ENCODE results near the gene TRAF3IP1. TPM values are rescaled to one million over a fixed set of nuclear protein-coding genes. Genes with fewer than 3 reads are reported as not detected.

Gene TRAF3IP1
- total and polyA plus RNA-seq, 2 of the 13 experiments (the other 11 are each of a cell fraction or from before 2014, with no cell fraction given) = 4.1 to 12.9 TPM

DNA sequence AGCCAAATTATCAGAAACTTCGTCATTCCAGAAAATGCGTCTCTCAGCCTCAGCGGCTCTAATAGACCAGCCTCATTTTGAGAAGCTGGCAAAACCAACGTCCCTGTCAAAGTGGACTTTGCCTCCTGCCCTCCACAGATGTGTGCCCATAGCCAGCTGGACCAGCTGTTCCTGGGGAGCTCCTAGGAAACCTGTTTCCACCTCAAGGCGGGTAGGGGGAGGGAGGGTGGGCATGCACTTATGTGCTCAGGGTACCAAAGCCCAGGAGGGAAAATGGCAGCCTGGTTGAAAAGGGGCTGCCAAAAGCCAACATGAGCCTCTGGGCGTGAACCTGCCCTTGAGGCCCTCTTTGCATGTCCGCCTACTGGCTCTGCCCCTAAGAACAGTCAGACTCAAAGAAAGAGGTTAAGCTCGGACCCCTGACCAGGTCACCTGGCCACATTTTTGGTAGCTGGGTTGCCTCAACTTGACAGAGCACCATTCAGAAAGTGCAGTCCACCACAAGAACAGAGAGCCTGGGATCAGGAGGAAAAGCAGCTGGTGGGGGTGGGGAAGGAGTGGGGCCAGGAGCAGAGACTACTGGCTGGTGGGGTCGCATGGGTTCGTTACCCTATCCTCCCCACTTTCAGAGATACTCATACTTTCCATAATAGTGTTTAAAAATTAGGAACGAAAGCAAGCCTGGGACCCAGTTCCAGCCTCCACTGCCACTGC is 35.4 kb upstream of the TRAF3IP1 start (continued):
- TF ChIP-seq ZNF232 (CRISPR knock-in tag; IDR thresholded peaks at IDR 0.05; ENCODE audit: borderline replicate concordance) (no peak), ZNF124 (CRISPR knock-in tag; IDR thresholded peaks at IDR 0.05) (no peak), U2AF1 (optimal IDR thresholded peaks at IDR 0.05; ENCODE audit: low read depth, low read length) (no peak), ZNF781 (CRISPR knock-in tag; IDR thresholded peaks at IDR 0.05; ENCODE audit: borderline replicate concordance, not compliant biosample characterization) (no peak), NR2F1 (CRISPR knock-in tag; IDR thresholded peaks at IDR 0.05) (no peak), SP4 (CRISPR knock-in tag; IDR thresholded peaks at IDR 0.05) (peak; percentile 24; the same call in 1 of the 2 replicates)
- TF ChIP-seq, protein P1, sequence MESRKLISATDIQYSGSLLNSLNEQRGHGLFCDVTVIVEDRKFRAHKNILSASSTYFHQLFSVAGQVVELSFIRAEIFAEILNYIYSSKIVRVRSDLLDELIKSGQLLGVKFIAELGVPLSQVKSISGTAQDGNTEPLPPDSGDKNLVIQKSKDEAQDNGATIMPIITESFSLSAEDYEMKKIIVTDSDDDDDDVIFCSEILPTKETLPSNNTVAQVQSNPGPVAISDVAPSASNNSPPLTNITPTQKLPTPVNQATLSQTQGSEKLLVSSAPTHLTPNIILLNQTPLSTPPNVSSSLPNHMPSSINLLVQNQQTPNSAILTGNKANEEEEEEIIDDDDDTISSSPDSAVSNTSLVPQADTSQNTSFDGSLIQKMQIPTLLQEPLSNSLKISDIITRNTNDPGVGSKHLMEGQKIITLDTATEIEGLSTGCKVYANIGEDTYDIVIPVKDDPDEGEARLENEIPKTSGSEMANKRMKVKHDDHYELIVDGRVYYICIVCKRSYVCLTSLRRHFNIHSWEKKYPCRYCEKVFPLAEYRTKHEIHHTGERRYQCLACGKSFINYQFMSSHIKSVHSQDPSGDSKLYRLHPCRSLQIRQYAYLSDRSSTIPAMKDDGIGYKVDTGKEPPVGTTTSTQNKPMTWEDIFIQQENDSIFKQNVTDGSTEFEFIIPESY (CRISPR knock-in tag; IDR thresholded peaks at IDR 0.05) = 0 out of 2 replicates have a peak, but pooled peaks have one; percentile 7

DNA sequence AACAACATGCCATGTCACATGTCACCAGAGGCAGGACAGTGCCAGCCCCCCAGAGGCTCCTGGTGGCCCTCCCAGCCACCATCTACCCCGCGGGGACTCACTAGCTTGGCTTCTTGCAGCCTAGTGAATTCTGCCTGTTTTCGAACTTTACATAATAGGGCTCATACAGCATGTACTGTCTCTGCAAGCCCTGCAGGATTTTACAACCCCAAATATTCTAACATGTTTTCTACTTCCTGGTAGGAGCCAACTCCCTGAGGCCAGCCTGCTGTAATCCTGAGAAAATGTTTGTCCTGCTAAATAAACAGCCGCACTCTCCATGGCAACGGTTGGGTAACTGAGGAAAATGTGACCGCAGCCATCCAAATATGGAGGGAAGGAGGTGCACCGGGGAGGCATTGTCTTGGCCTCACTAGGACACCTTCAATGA is 34.6 kb upstream of the TRAF3IP1 start:
- Histone ChIP-seq H3K4me1 (ENCODE audit: insufficient read depth, low read length) (peaks cover 61% of the 10 kb centered on the region), H4K20me1 (ENCODE audit: insufficient read depth, low read length) (peaks cover 4% of the 10 kb centered on the region; the same call in 1 of the 2 replicates), H3K4me2 (ENCODE audit: low read depth, low read length) (peak overlapping the region; percentile 96), H3K27ac (ENCODE audit: extremely low read length, insufficient read depth, low read length) (peak overlapping the region; percentile 99), H3K9ac (ENCODE audit: insufficient read depth, low read depth, low read length) (peak overlapping the region; percentile 99), H3K27me3 (ENCODE audit: control insufficient read depth in 1 of 2, insufficient read depth in 2 of 2, low read length in 2 of 2) (no peaks in the 10 kb centered on the region; a peak in 1 of 5 replicates), H3K79me2 (ENCODE audit: insufficient read depth, low read length) (peaks cover 73% of the 10 kb centered on the region), H2AFZ (ENCODE audit: low read length) (no peak overlapping the region), H3K4me3 (replicated peaks in 1 of 3; ENCODE audit: insufficient read depth in 1 of 3, low read depth in 2 of 3, low read length in 3 of 3) (peak overlapping the region; percentile 75 to 99 (median 87); a peak in 5 of 6 replicates), H3K36me3 (replicated peaks in 1 of 2; ENCODE audit: control insufficient read depth in 1 of 2, insufficient read depth in 2 of 2, low read length in 2 of 2) (peaks cover 4 to 6% of the 10 kb centered on the region in 2 experiments; a peak in 1 of 5 replicates), H3K9me3 (ENCODE audit: low read length) (no peaks in the 10 kb centered on the region)
- no TSS peak for BruUV-seq (replicated peaks)
- FAIRE-seq = peak; percentile 92
- ChIA-PET CTCF (ENCODE audit: low intra/inter-chr PET ratio, low total read pairs) (interaction anchor here (1.2 kb wide), 2 partner anchors 19 to 29 kb away, joined by 4 to 5 read pairs; no protein-coding TSS in a partner anchor), POLR2A (interaction anchor here (1.0 to 7.3 kb wide), 9 partner anchors 9 to 46 kb away, joined by 3 to 44 read pairs (median 3); no protein-coding TSS in a partner anchor)
- in situ Hi-C loops (cut with HindIII; ENCODE audit: extremely low pct_ligation_motif_present, low pct_unique_long_range_greater_than_20kb) (no loop called here), intact Hi-C loops (cut with micrococcal nuclease; ENCODE audit: unreplicated experiment) (loop anchor here (1.0 to 5.0 kb wide), 3 partner anchors 22 to 223 kb away; partner anchors contain the start of genes SCLY and TRAF3IP1)
- 3% methylated on average over 7 of the region's 7 CpGs for WGBS (ENCODE audit: low lambda C conversion rate)
- ATAC-seq = peak; percentile 59
- peak; percentile 99 for DNase-seq (ENCODE audit: low spot score)
- no peak for TF ChIP-seq TBP (CRISPR knock-in tag; IDR thresholded peaks at IDR 0.05)
- 0 out of 2 replicates have a peak, but pooled peaks have one; percentile 29 for TF ChIP-seq TSC22D2 (CRISPR knock-in tag; IDR thresholded peaks at IDR 0.05; ENCODE audit: borderline replicate concordance)
- TF ChIP-seq, protein P2, sequence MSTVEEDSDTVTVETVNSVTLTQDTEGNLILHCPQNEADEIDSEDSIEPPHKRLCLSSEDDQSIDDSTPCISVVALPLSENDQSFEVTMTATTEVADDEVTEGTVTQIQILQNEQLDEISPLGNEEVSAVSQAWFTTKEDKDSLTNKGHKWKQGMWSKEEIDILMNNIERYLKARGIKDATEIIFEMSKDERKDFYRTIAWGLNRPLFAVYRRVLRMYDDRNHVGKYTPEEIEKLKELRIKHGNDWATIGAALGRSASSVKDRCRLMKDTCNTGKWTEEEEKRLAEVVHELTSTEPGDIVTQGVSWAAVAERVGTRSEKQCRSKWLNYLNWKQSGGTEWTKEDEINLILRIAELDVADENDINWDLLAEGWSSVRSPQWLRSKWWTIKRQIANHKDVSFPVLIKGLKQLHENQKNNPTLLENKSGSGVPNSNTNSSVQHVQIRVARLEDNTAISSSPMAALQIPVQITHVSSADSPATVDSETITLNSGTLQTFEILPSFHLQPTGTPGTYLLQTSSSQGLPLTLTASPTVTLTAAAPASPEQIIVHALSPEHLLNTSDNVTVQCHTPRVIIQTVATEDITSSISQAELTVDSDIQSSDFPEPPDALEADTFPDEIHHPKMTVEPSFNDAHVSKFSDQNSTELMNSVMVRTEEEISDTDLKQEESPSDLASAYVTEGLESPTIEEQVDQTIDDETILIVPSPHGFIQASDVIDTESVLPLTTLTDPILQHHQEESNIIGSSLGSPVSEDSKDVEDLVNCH (CRISPR knock-in tag; IDR thresholded peaks at IDR 0.05) = no peak
- peak; percentile 80; the same call in 1 of the 2 replicates for TF ChIP-seq RXRB (CRISPR knock-in tag; IDR thresholded peaks at IDR 0.05; ENCODE audit: borderline replicate concordance)
- TF ChIP-seq KLF15 (CRISPR knock-in tag; IDR thresholded peaks at IDR 0.05; ENCODE audit: borderline replicate concordance) = no peak
- TF ChIP-seq SATB2 (CRISPR knock-in tag; IDR thresholded peaks at IDR 0.05) = no peak
- TF ChIP-seq ZC3H13 (CRISPR knock-in tag; IDR thresholded peaks at IDR 0.05) = no peak
- peak; percentile 88; the same call in 1 of the 2 replicates for TF ChIP-seq ATM (IDR thresholded peaks at IDR 0.05; ENCODE audit: borderline replicate concordance)
